HL-60 (cell line): ENCODE data around the gene CARM1.

Experiments used
- DNase-seq, 2 experiments: peaks; one replicate each; pipeline ENCODE4 v3.0.0-alpha.2; 2010 to 2020; ENCODE audit warnings: low read depth in 1 of 2, low spot score in 1 of 2
- H3K27ac ChIP-seq: fragments of 250-450 bp; sonication (Bioruptor Pico); replicated peaks from 2 replicates; pipeline ENCODE4 v1.5.1; 2020; ENCODE audit warnings: mild to moderate bottlenecking, moderate library complexity
- H3K27me3 ChIP-seq: fragments of 250-450 bp; sonication (Bioruptor Pico); 2 replicates; pipeline ENCODE4 v1.5.1; 2021; ENCODE audit warnings: mild to moderate bottlenecking, moderate library complexity; ENCODE audit not compliant: insufficient read depth, poor library complexity, severe bottlenecking
- H3K4me3 ChIP-seq: replicated peaks from 2 replicates; pipeline ENCODE4 v1.5.1; 2011; ENCODE audit warnings: mild to moderate bottlenecking, control low read depth, low read length; ENCODE audit not compliant: insufficient read depth
- CTCF ChIP-seq: IDR thresholded peaks from one replicate; pipeline ENCODE4 v1.5.1; 2011; ENCODE audit warnings: low read length, control low read depth, inconsistent platforms; ENCODE audit not compliant: insufficient read depth
- GABPA ChIP-seq: IDR thresholded peaks from 2 replicates; pipeline ENCODE4 v1.6.1; 2012; ENCODE audit warnings: low read depth
- POLR2AphosphoS5 ChIP-seq: IDR thresholded peaks from 2 replicates; pipeline ENCODE4 v1.6.1; 2012; ENCODE audit warnings: low read depth
- SPI1 ChIP-seq: IDR thresholded peaks from 2 replicates; pipeline ENCODE4 v1.6.1; 2012; ENCODE audit warnings: low read depth, mild to moderate bottlenecking, borderline replicate concordance
- TF ChIP-seq, protein P1 (sequence below): IDR thresholded peaks from 2 replicates; pipeline ENCODE4 v1.6.1; 2012; ENCODE audit warnings: low read depth; ENCODE audit not compliant: insufficient replicate concordance

Gene CARM1

DNA sequence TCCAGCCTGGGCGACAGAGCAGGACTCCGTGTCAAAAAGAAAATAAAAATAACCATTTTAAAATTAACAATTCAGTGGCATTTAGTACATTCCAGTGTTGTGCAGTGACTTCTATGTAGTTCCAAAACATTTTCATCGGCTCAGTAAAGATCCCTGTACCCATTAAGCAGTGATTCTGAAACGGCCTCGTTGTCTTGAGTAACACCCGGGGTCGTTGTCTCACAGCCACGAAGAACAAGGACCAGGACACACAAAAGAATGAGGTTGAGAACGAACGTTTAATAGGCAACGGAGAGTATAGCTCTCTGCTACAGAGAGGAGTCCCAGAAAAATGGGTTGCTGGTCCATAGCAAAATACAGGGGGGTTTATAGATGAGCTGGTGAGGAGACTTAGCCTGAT is 33.0 kb upstream of the CARM1 start:
- no peak overlapping the region for H3K4me3 ChIP-seq
- no peak for DNase-seq
- TF ChIP-seq SPI1, result no peak
- no peak for TF ChIP-seq CTCF
- no peak for TF ChIP-seq POLR2AphosphoS5
- no peak for TF ChIP-seq GABPA
- TF ChIP-seq, protein P1, sequence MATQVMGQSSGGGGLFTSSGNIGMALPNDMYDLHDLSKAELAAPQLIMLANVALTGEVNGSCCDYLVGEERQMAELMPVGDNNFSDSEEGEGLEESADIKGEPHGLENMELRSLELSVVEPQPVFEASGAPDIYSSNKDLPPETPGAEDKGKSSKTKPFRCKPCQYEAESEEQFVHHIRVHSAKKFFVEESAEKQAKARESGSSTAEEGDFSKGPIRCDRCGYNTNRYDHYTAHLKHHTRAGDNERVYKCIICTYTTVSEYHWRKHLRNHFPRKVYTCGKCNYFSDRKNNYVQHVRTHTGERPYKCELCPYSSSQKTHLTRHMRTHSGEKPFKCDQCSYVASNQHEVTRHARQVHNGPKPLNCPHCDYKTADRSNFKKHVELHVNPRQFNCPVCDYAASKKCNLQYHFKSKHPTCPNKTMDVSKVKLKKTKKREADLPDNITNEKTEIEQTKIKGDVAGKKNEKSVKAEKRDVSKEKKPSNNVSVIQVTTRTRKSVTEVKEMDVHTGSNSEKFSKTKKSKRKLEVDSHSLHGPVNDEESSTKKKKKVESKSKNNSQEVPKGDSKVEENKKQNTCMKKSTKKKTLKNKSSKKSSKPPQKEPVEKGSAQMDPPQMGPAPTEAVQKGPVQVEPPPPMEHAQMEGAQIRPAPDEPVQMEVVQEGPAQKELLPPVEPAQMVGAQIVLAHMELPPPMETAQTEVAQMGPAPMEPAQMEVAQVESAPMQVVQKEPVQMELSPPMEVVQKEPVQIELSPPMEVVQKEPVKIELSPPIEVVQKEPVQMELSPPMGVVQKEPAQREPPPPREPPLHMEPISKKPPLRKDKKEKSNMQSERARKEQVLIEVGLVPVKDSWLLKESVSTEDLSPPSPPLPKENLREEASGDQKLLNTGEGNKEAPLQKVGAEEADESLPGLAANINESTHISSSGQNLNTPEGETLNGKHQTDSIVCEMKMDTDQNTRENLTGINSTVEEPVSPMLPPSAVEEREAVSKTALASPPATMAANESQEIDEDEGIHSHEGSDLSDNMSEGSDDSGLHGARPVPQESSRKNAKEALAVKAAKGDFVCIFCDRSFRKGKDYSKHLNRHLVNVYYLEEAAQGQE, result no peak
- no peak overlapping the region for H3K27ac ChIP-seq
- H3K27me3 ChIP-seq, result no peaks in the 10 kb centered on the region

GRCh38 chr19:10839114-10840050 is 32.0 kb upstream of the CARM1 start:
- no peak for DNase-seq
- H3K4me3 ChIP-seq, result no peak overlapping the region
- H3K27me3 ChIP-seq, result no peaks in the 10 kb centered on the region
- TF ChIP-seq, protein P1, result no peak
- TF ChIP-seq CTCF (no peak), SPI1 (no peak), POLR2AphosphoS5 (no peak), GABPA (no peak)
- no peak overlapping the region for H3K27ac ChIP-seq

GRCh38 chr19:10842788-10843187 is 28.6 kb upstream of the CARM1 start:
- H3K27me3 ChIP-seq, result no peaks in the 10 kb centered on the region
- no peak overlapping the region for H3K4me3 ChIP-seq
- TF ChIP-seq, protein P1, result no peak
- TF ChIP-seq POLR2AphosphoS5 (no peak), SPI1 (no peak), GABPA (no peak), CTCF (no peak)
- no peak for DNase-seq
- H3K27ac ChIP-seq, result no peak overlapping the region
